ENCODE measurements around the gene GJC1. TPM values are rescaled to one million over a fixed set of nuclear protein-coding genes. Genes with fewer than 3 reads are reported as not detected.

GJC1 gene
- total and polyA plus RNA-seq, 11 donors: 14.2 to 60.8 (median 24.9) TPM

- WGBS, 4 donors: 51 to 57% (median 55%) methylated on average over 2 to 8 of the region's 8 CpGs
- no peaks in the 10 kb centered on the region for H3K9me3 ChIP-seq
- no peaks in the 10 kb centered on the region for H3K36me3 ChIP-seq
- H3K4me1 ChIP-seq: peaks cover 0 to 3% (median 0%) of the 10 kb centered on the region in 12 donors
- H3K27me3 ChIP-seq: no peaks in the 10 kb centered on the region
- H3K27ac ChIP-seq: no peak overlapping the region
- peak in 1 of 5 donors; percentile 53 for DNase-seq
- no peak overlapping the region for H3K4me3 ChIP-seq
- ATAC-seq: peak in 1 of 4 donors; percentile 34
- TF ChIP-seq CTCF (IDR thresholded peaks at IDR 0.05) (no peak), POLR2A (IDR thresholded peaks at IDR 0.05) (no peak)
- intact Hi-C loops (cut with DNase I): loop anchor here in 1 of 10 donors (10.0 kb wide), 1 partner anchor 62 kb away; the partner anchor contains the start of gene DBF4B
Observed at GRCh38 chr17:44766409-44767038, 63.6 kb downstream of the GJC1 start.

GRCh38 chr17:44765965-44766364 lies 64.1 kb downstream of the GJC1 start:
- Histone ChIP-seq H3K9me3 (no peaks in the 10 kb centered on the region), H3K36me3 (no peaks in the 10 kb centered on the region), H3K27me3 (peaks cover 0 to 2% (median 0%) of the 10 kb centered on the region in 9 donors), H3K4me3 (no peak overlapping the region), H3K4me1 (peaks cover 0 to 3% (median 0%) of the 10 kb centered on the region in 12 donors), H3K27ac (no peak overlapping the region)
- ATAC-seq (no peak), DNase-seq (peak in 1 of 5 donors; percentile 17)
- WGBS, 4 donors: 62 to 81% (median 72%) methylated on average over 11 of the region's 11 CpGs
- TF ChIP-seq CTCF (IDR thresholded peaks at IDR 0.05) (no peak), POLR2A (IDR thresholded peaks at IDR 0.05) (no peak)
- intact Hi-C loops (cut with DNase I): loop anchor here in 1 of 10 donors (10.0 kb wide), 1 partner anchor 61 kb away; the partner anchor contains the start of gene DBF4B

- Histone ChIP-seq H3K27ac (no peak overlapping the region), H3K9me3 (no peaks in the 10 kb centered on the region), H3K36me3 (no peaks in the 10 kb centered on the region), H3K4me3 (no peak overlapping the region), H3K4me1 (peaks cover 0 to 19% (median 9%) of the 10 kb centered on the region in 12 donors), H3K27me3 (peaks cover 4 to 25% (median 13%) of the 10 kb centered on the region in 9 donors)
- ATAC-seq (no peak), DNase-seq (no peak)
- intact Hi-C loops (cut with DNase I): loop anchor here in 1 of 10 donors (10.0 kb wide), 1 partner anchor 58 kb away; the partner anchor contains the start of gene DBF4B
- WGBS, 4 donors: 79 to 89% (median 84%) methylated on average over 5 of the region's 5 CpGs
- TF ChIP-seq CTCF (IDR thresholded peaks at IDR 0.05) (no peak), POLR2A (IDR thresholded peaks at IDR 0.05) (no peak)
Observed at GRCh38 chr17:44763170-44763569, 66.9 kb downstream of the GJC1 start.

- H3K36me3 ChIP-seq: no peaks in the 10 kb centered on the region
- H3K4me3 ChIP-seq: no peak overlapping the region
- ATAC-seq: no peak
- H3K9me3 ChIP-seq: no peaks in the 10 kb centered on the region
- TF ChIP-seq CTCF (IDR thresholded peaks at IDR 0.05) (no peak), POLR2A (IDR thresholded peaks at IDR 0.05) (no peak)
- WGBS, 4 donors: 72 to 76% (median 74%) methylated on average over 16 to 17 of the region's 17 CpGs
- H3K27me3 ChIP-seq: peaks cover 4 to 32% (median 13%) of the 10 kb centered on the region in 9 donors
- intact Hi-C loops (cut with DNase I): loop anchor here in 1 of 10 donors (10.0 kb wide), 1 partner anchor 57 kb away; the partner anchor contains the start of gene DBF4B
- H3K4me1 ChIP-seq: peaks cover 0 to 28% (median 9%) of the 10 kb centered on the region in 12 donors
- no peak overlapping the region for H3K27ac ChIP-seq
- no peak for DNase-seq
Observed at GRCh38 chr17:44761932-44762810, 67.9 kb downstream of the GJC1 start.
